ENCODE measurements around the gene C2.
"Not testable (repeated sequence)": the region's sequence is repeated elsewhere in the genome, so short reads cannot be mapped to it uniquely, and the experiment has no call there.

C2 gene

GRCh38 chr6:31958741-31959739 is 31.5 kb downstream of the C2 start, which contains the start of the genes NELFE and SKIC2:
NELFE (minus strand) TSS chr6:31958971; CDS start chr6:31958446, 525 bp downstream.
SKIC2 (plus strand) TSS chr6:31959175; CDS start chr6:31959193, 18 bp downstream.
- peak; percentile 95 for DNase-seq

GRCh38 chr6:31961616-31962015 is 34.1 kb downstream of the C2 start:
- no peak for DNase-seq

- DNase-seq = no peak
Observed at GRCh38 chr6:31963921-31964320, 36.4 kb downstream of the C2 start.

DNA sequence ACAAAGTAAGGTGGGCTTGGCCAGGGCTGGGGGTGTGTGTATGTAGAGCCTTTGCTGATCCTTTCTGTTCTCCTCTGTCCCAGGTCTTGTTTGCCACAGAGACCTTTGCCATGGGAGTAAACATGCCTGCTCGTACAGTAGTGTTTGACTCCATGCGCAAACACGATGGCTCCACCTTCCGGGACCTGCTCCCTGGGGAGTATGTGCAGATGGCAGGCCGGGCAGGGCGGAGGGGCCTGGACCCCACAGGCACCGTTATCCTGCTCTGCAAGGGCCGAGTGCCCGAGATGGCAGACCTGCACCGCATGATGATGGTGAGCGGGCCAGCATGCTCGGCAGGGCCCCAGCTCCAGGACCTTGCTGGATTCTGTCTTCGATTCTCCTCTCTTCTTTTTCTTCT is 38.2 kb downstream of the C2 start:
- no peak for DNase-seq

GRCh38 chr6:31966506-31966905 is 39.0 kb downstream of the C2 start:
- DNase-seq = no peak

GRCh38 chr6:31966997-31967925 is 39.7 kb downstream of the C2 start:
- DNase-seq = no peak

DNA sequence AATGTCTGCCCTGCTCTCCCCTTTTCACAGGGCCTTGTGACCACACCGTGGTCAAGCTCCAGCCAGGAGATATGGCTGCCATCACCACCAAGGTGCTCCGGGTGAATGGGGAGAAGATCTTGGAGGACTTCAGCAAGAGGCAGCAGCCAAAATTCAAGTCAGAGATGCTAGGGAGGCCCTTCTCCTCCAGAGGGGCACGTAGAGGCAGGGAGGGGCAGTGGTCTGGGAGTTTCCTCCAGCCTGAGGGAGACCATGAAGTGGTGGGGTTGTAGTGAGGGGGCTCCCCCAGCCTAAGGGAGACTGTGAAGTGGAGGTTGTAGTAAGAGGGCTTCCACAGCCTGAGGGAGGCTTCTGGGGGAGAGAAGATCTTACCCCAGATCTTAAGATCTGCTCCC is 40.4 kb downstream of the C2 start:
- DNase-seq = no peak

DNA sequence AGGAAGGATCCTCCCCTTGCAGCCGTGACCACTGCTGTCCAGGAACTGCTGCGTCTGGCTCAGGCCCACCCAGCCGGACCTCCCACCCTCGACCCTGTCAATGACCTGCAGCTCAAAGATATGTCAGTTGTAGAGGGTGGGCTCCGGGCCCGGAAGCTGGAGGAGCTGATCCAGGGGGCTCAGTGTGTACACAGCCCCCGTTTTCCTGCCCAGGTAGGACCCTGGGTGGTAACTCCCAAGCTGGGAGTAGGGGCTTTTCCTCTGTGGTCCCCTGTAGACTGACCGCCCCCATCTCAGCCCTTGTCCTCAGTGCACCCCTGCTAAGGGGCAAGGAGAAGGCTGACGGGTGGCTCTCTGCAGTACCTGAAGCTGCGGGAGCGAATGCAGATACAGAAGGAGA is 40.8 kb downstream of the C2 start:
- no peak for DNase-seq

DNA sequence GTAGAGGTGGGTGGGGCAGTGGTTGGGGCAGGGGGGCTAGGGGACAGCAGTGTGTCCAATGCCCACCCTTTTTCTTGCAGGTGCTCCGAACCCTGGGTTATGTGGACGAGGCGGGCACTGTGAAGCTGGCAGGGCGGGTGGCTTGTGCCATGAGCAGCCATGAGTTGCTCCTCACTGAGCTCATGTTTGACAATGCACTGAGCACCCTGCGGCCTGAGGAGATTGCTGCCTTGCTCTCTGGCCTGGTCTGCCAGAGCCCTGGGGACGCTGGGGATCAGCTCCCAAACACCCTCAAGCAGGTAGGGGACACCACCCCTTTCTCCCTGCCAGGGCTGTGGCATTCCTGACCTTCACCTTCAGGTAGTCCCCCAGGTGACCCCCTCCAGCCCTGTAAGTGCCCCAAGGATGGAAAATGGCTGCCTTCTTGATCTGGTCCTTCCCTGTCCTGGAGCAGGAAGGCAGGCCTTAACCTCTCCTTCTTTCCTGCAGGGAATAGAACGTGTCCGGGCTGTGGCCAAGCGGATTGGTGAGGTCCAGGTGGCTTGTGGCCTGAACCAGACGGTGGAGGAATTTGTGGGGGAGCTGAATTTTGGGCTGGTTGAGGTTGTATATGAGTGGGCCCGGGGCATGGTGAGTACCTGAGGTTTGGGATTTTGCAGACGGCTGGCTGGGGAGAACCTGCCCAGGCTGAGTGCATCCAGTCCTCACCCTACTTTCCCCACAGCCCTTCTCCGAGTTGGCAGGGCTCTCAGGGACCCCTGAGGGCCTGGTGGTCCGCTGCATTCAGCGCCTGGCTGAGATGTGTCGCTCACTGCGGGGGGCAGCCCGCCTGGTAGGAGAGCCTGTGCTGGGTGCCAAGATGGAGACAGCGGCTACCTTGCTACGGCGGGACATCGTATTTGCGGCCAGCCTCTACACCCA is 41.5 kb downstream of the C2 start:
- DNase-seq = no peak

DNA sequence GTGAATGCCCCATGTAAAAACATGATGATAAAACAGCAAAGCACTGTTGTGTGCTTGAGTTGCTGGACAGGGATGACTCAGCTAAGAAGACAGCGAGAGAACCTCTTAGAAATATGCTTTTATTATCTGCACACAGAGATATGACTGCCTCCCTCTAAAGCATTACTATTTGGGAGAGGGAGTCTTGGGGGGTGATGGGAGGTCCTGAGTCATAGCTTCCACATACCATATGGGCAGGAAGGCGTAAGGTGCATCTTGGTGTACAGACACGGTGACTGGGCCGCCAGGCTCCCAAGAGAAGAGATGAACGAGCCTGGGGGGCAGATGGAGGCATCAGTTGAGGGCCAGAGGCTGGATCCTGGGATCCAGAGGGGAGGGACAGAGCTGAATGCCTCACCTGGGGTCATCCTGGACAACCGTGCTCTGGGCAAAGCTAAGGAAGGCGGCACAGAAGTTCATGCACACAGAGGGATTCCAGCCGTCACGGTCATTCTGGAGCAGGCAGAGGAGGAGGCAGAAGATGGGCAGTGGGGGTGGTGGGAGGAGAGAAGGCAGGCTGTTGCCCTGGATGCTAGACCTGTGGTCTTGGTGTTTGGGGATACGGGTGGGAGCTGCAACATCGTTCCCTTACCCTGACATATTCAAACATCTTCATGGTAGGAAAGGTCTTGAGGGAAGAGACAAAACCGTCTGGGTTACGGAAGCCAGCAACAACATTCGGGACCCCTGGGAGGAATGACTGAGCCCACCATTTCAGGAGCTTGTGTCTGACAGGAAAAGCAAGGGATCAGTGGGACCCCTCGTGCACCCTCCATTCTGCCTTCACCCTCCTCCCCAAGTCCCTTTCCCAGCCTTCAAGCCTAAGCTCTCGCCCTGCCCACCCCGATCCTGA is 42.4 kb downstream of the C2 start:
- no peak for DNase-seq

DNA sequence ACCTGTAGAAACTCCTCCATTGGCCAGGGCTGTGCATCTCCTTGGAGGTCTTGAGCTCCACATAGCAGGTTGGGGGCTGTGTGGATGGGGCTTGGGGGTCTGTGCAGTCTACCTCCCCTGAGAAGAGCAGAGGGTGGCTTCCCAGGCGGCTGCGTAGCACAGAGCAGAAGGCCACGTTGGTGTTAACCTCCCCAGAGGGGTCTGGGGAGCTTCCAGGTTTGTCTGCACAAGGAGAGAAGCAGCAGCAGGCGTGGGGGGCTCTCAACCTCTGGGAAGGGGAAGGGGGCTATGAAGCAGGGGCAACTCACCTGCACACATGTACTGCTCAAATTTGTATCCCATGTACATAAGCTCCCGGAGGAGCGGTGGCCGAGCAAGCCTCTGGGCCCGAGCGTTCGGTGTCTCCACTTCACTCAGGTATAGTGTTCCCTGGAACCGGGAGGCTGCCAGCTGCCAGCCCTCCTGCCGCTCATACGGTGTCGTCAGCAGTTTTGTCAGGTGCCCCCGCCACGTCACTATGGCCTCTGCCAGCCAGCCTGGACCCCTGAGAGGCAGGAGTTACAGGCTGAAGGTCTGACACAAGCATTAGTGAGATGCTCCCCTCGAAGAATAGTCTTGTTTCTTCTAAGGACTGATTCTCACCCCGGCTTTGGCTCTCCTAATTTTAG is 43.2 kb downstream of the C2 start:
- no peak for DNase-seq

DNA sequence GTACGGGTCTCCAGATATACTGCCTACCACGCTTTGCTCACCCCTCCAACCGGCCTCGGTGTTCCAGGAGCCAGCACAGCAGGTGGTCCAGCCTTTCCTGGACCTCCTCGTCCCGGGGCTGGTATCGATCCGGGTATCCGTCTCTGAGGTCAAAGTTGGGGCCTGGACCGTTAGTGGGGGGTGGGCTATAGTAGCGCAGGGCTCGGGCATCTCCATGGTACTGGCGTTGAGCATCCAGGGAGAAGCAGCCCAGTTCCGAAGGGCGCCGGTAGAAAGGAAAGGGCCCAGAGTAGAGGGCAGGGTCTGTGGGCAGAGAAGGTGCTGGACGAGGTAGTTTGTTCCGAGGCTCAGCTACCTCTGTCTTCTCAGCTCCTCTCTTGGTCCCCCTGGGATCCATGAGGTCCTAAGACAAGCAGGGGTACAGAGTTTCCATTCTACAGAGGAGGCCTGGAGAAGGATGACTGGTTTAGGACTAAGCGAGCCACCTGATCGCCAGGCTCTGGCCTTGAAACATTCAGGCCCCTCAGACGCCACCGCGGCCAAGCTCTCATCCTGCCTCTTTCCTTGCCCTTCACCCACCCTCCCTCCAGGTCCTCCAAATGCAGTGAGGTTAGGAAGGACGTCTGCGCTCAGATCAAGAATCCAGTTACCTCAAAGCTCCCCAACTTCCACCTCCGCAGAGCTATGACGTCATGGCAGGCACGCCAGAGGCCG is 43.9 kb downstream of the C2 start:
- no peak for DNase-seq

DNA sequence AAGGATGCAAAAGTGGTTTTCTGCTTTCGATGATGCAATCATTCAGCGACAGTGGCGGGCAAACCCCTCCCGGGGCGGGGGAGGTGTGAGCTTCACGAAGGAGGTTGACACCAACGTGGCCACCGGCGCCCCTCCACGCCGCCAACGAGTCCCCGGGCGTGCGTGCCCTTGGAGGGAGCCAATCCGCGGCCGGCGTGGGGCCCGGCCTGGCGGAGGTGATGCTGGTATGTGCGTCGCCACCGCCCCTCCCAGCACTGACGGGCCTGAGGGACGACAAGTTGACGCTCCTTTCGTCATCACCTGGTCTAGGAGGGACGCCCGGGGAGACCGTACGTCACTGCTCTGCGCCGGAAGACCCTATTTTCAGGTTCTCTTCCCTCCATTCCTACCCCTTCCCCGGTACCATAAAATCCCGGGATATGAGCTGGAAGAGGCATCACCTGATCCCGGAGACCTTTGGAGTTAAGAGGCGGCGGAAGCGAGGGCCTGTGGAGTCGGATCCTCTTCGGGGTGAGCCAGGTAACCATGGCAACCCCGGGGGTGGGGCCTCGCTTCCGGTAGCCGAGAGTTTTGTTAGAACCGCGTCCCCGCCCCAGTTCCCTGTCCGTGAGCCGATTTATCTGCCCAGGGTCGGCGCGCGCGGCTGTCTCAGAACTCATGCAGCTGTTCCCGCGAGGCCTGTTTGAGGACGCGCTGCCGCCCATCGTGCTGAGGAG is 44.6 kb downstream of the C2 start, which contains the start of gene DXO:
Gene DXO (minus strand): TSS at position 146 of the 716 bp plus-strand sequence. CDS start 463 bp downstream, outside the sequence.
- DNase-seq = peak; percentile 98

- no peak for DNase-seq
Observed at GRCh38 chr6:31972709-31973350, 45.3 kb downstream of the C2 start.

GRCh38 chr6:31976065-31976464 is 48.5 kb downstream of the C2 start:
- not testable (repeated sequence) for DNase-seq

GRCh38 chr6:31977816-31978431 is 50.4 kb downstream of the C2 start:
- DNase-seq = no peak

DNA sequence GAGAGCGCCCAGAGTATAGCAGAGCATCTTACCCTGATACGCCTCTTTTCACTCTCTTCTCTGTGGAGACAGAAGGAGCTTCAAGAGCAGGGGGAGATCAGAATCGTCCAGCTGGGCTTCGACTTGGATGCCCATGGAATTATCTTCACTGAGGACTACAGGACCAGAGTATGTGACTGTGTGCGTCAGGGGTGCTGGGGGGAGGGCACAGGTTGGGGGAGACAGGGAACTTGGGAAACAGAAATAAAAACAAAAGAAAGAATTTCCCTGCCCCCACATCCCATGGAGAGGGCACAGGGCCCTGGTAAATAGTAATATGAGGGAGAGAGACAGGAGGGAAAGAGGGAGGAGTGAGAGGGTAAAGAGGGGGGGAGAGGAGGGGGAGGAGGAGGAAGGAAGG is 51.3 kb downstream of the C2 start:
- no peak for DNase-seq
